Activated CD8-positive, alpha-beta memory T cell treated with anti-CD3 and anti-CD28 coated beads for 36 hours (primary cell): Measurements from ENCODE around the gene KMT2E. TPM values are rescaled to one million over a fixed set of nuclear protein-coding genes. Genes with fewer than 3 reads are reported as not detected.
"Not testable (repeated sequence)": the region's sequence is repeated elsewhere in the genome, so short reads cannot be mapped to it uniquely, and the experiment has no call there.

ENCODE experiments used
- CTCF ChIA-PET: fragments of 350-600 bp; sonication (Branson Sonifier 250); formaldehyde crosslinking; loops from one replicate; lab custom pipeline; 2021; ENCODE audit warnings: antibody characterized with exemption; lab: Charles Lee
- POLR2A ChIA-PET: fragments of 350-600 bp; sonication (Branson Sonifier 250); formaldehyde crosslinking; loops from one replicate; lab custom pipeline; 2021; ENCODE audit warnings: antibody characterized with exemption; lab: Charles Lee
- total RNA-seq, 2 experiments: library from RNA; stranded (reverse); gene quantifications; one replicate each; pipeline ENCODE4 v1.2.3, GENCODE V29; 2021

Gene KMT2E
- total RNA-seq, result 10 to 100 TPM; 79.1 to 79.3 TPM

DNA sequence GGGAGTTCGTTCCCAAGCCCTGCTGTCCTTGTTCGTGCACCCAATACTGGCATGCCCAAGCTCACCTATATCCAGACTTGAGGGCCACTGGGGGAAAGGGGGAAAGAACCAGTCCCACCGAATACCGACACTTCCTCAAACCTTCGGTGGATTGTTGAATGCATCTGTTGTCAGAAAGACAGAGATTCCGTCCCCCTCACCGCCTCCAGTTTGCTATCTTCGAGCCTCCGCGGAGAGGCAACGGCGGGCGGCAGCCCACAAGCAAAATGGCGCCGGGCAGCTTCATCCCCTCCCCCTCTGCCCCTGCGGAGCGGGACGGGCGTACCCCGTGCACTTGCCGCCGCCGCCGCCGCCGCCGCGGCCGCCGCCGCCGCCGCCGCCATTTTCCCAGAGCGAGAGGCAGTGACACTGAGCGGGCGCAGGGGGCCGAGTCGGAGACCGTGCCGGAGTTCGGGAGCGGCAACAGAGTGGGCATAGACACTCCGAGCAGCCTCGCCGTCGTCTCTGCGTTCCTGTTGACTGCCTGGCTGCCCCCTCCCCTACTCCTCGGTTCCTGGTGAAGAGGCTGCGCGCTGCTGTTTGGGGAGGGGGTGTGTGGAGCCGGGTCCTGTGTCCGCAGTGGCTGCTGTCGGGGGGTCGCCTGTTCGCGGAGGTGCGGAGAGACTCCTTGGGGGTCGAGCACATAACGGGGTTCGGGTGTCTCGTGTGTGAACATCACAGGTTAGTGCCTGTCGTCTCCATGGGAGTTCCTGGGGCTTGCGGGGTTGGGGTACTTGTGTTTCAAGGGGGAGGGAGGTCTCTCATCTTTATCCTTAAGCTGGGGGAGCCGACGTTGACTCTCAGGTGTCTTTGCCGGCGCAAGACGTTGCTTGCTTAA is at the start of gene KMT2E:
TSS of gene KMT2E (plus strand) at position 390 of the 877 bp plus-strand sequence. CDS start 26,748 bp downstream, outside the sequence.
- CTCF ChIA-PET, result interaction anchor here (0.9 to 1.1 kb wide), 2 partner anchors 12 to 30 kb away, joined by 3 read pairs; no protein-coding TSS in a partner anchor
- POLR2A ChIA-PET, result interaction anchor here (0.7 to 9.8 kb wide), 6 partner anchors 12 to 878 kb away, joined by 3 to 125 read pairs (median 6); no protein-coding TSS in a partner anchor

- ChIA-PET CTCF (no interaction called here), POLR2A (no interaction called here)
Measured at GRCh38 chr7:104964626-104965236, 49.3 kb upstream of the KMT2E start.

- ChIA-PET POLR2A (no interaction called here), CTCF (interaction anchor here (0.7 to 0.8 kb wide), 3 partner anchors 12 to 369 kb away, joined by 3 to 4 read pairs (median 3); no protein-coding TSS in a partner anchor)
Measured at GRCh38 chr7:104966022-104966421, 48.0 kb upstream of the KMT2E start.

- ChIA-PET CTCF (interaction anchor here (0.8 to 1.1 kb wide), 2 partner anchors 14 kb away, joined by 3 read pairs; no protein-coding TSS in a partner anchor), POLR2A (no interaction called here)
Measured at GRCh38 chr7:104967088-104967487, 46.9 kb upstream of the KMT2E start.

DNA sequence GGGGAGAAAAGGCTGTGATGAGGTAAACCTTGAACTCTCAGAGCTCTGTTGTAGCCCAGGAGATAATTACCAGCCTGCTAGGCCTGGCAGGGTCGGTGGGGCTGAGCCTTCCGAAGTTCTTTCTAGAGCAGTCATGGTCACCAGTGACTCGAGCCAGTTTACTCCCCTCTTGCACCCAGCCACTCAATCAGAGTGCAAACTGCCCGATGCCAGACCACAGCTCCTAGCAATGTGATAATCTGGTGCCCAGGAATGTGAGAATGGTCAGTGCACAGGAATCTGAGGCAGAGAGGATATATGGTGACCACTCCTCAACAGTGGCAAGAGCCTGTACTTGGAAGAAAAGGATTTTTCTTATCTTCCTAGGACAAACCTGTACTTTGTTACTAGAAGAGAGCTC is 46.4 kb upstream of the KMT2E start:
- ChIA-PET CTCF (interaction anchor here (1.1 kb wide), 1 partner anchor 13 kb away, joined by 3 read pairs; no protein-coding TSS in a partner anchor), POLR2A (no interaction called here)

DNA sequence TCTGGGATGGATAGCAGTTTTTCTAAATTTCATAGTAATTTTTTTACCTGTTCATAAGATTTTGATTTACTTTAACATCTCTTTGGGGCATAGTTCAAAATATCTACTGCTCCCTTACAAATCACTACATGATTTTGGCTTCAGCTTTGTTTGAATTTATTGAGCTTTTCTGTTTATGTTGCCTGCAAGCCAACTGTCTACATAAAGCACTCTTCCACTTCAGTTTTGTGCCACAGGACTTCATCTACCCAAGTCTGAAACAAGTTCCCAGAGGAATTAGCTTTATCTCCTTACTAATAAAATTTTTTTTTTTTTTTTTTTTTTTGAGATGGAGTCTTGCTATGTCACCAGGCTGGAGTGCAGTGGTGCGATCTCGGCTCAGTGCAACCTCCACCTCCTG is 45.4 kb upstream of the KMT2E start:
- ChIA-PET POLR2A (interaction anchor here (1.0 kb wide), 1 partner anchor 13 kb away, joined by 4 read pairs; no protein-coding TSS in a partner anchor), CTCF (no interaction called here)

GRCh38 chr7:104969183-104969582 is 44.8 kb upstream of the KMT2E start:
- ChIA-PET CTCF (no interaction called here), POLR2A (interaction anchor here (1.0 kb wide), 1 partner anchor 12 kb away, joined by 4 read pairs; no protein-coding TSS in a partner anchor)

DNA sequence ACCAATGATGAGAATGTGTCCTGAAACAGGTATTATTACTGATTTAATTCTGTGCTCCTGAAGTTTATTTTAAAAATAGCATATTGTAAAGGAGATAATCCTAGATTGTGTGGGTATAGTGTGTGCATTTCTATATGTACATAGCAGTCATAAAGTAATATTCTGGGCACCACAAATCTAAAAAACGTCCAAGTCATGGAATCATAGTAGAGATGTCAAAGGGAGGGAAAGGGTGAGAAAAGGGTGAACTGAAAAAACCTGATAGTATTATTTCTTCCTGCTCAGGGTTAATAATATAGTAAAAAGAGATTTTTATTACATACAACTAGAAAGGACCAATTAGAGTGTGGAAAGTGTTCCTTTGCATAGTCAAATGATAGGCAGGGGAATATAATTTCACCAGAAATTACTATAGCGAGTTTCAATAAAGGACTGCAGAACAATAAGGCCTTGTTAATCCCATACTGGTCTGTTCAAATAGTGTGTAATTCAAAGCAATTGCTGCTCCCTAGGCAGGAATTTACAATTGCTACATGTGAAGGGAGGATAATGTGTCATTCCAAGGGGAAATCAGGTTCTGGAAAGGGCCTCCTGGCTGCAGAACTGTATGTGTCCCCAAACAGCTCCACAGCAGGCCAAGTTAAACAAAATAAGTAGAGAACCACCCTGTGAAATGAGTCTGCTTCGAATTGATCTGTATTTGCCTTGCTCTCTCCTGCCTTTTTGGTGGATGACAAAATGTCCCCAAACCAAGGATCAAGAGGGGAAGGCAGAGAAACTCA is 42.5 kb upstream of the KMT2E start:
- POLR2A ChIA-PET, result no interaction called here

GRCh38 chr7:104972500-104972899 is 41.5 kb upstream of the KMT2E start:
- ChIA-PET POLR2A (no interaction called here), CTCF (no interaction called here)

More for the DNA sequence above, 42.5 kb upstream of the KMT2E start:
- CTCF ChIA-PET, result no interaction called here

DNA sequence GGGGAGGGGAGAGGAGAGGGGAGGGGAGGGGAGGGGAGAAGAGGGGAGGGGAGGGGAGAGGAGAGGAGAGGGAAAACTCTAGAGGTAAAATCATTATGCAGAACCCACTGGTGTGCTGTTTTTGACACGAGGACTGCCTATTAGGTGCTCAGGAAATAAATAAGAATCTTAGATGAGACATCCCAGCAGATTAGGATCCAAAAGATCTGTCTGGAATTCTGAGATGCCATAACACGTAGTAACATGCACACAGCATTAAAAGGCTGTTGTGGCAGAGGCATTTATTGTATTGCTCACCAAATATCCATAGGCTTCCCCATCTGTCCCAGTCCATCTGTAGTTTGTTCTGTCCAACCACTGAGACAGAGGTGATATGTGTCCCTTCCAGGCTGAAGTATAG is 40.8 kb upstream of the KMT2E start:
- ChIA-PET CTCF (interaction anchor here (0.8 kb wide), 1 partner anchor 17 kb away, joined by 3 read pairs; no protein-coding TSS in a partner anchor), POLR2A (interaction anchor here (0.6 kb wide), 1 partner anchor 77 kb away, joined by 3 read pairs; no protein-coding TSS in a partner anchor)

DNA sequence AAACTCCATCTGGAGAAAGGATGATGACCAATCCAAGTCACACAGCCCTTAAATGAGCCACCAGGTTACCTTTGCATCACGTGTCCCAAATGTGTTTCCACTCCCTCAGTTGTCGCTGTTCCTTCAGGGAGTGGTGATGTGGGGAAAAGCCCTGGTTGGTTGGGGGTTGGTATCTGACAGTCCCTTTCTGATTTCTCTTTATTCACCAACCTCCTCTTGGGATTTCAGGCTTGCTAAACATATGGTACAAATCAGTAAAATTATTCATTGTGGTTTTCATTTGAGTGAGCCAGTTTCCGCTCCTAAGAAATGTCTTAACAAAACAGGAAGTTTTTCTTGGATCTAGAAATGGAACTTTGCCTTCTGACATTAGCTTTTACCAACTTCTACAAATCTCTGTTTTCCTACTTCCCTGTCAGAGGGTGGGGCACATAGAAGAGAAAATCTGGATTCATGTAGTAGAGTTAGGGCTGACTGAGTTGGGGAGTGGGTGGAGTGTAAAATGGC is 40.0 kb upstream of the KMT2E start:
- POLR2A ChIA-PET, result no interaction called here
- CTCF ChIA-PET, result interaction anchor here (0.8 kb wide), 1 partner anchor 17 kb away, joined by 3 read pairs; no protein-coding TSS in a partner anchor

DNA sequence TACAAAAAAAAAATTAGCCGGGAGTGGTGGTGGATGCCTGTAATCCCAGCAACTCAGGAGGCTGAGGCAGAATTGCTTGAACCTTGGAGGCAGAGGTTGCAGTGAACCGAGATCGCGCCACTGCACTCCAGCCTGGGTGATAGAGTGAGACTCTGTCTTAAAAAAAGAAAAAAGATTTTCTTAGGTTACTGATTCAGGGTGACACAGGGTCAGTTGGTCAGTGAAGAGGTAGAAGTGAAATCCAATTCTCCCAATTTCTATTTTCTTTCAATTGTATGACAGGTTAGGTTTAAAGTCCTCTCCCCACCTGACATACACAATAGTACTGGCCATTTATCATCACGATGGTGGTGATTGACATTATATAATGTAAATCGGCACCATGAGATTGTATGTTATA is 38.5 kb upstream of the KMT2E start:
- CTCF ChIA-PET, POLR2A ChIA-PET: not testable (repeated sequence)

GRCh38 chr7:104976966-104977636 is 36.9 kb upstream of the KMT2E start:
- POLR2A ChIA-PET, result no interaction called here

DNA sequence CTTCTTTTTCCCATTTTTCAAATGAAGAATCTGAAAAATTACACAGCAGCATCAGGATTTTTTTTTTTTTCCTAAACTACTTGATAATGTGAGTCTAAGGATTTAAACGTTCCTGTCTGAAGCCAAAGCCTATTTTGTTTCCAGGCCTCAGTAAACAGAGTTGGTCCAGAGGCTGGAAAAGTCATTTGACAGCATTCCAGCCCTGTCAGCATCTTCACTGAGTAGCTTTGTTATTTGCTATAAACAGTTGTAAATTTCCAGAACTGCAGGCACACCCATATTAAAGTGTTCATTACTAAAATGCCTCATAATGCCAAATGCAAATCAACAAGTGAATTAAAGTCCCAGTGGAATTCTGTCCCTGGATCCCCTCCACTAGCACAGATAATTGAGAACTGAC is 35.5 kb upstream of the KMT2E start:
- CTCF ChIA-PET, result no interaction called here

More at GRCh38 chr7:104976966-104977636, 36.9 kb upstream of the KMT2E start:
- CTCF ChIA-PET, result interaction anchor here (1.4 kb wide), 1 partner anchor 37 kb away, joined by 4 read pairs; no protein-coding TSS in a partner anchor

GRCh38 chr7:104979167-104979841 is 34.7 kb upstream of the KMT2E start:
- POLR2A ChIA-PET, result no interaction called here
- CTCF ChIA-PET, result no interaction called here

More for the DNA sequence above, 35.5 kb upstream of the KMT2E start:
- POLR2A ChIA-PET, result no interaction called here

DNA sequence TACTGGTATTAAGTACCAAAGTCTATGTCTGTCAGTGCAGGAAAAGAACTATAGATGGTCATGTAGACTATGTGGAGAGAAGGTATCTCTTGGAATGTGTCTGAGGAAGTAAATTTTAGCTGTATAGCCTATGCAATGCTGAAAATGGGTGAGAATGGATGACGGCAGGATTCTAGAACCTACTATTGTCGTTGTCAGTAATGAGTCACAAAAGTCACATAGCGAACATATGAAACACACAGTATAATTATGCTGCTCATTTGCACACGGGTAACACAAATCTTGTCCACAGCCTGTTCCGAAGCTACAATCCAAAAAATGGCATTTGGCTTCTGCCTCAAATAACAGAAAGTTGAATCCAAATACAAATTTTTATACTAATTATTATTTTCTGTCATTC is 33.6 kb upstream of the KMT2E start:
- CTCF ChIA-PET, result interaction anchor here (1.2 kb wide), 1 partner anchor 13 kb away, joined by 3 read pairs; no protein-coding TSS in a partner anchor
- POLR2A ChIA-PET, result interaction anchor here (1.4 to 2.0 kb wide), 2 partner anchors 35 to 36 kb away, joined by 4 to 7 read pairs; no protein-coding TSS in a partner anchor
